GM06990 (cell line): ENCODE data around the gene HSPG2.

Experiments
- DNase-seq: peaks from one replicate; pipeline ENCODE4 v3.0.0-alpha.2; 2011; ENCODE audit not compliant: insufficient read length; ENCODE audit errors: extremely low read depth
- H3K27me3 ChIP-seq: replicated peaks from 2 replicates; pipeline ENCODE4 v1.6.0; 2011; ENCODE audit warnings: low read length; ENCODE audit not compliant: control insufficient read depth, insufficient read depth
- H3K36me3 ChIP-seq: 2 replicates; pipeline ENCODE4 v1.5.1; 2011; ENCODE audit warnings: low read length; ENCODE audit not compliant: control insufficient read depth, insufficient read depth
- H3K4me3 ChIP-seq: replicated peaks from 2 replicates; pipeline ENCODE4 v1.5.1; 2011; ENCODE audit warnings: low read depth, mild to moderate bottlenecking, control low read depth, low read length
- CTCF ChIP-seq: IDR thresholded peaks from 2 replicates; pipeline ENCODE4 v1.5.1; 2011; ENCODE audit warnings: low read length, control low read depth, mild to moderate bottlenecking, inconsistent platforms; ENCODE audit not compliant: insufficient read depth, poor library complexity, severe bottlenecking

Gene HSPG2

GRCh38 chr1:21894034-21894881 lies 42.9 kb downstream of the HSPG2 start:
- no peak for DNase-seq
- Histone ChIP-seq H3K4me3 (no peak overlapping the region), H3K27me3 (no peaks in the 10 kb centered on the region; the same call in none of the 2 replicates), H3K36me3 (no peaks in the 10 kb centered on the region)
- no peak for TF ChIP-seq CTCF

GRCh38 chr1:21893046-21893805 lies 43.9 kb downstream of the HSPG2 start:
- H3K36me3 ChIP-seq = no peaks in the 10 kb centered on the region

GRCh38 chr1:21891621-21892479 lies 45.3 kb downstream of the HSPG2 start:
- no peaks in the 10 kb centered on the region for H3K36me3 ChIP-seq
- no peak overlapping the region for H3K4me3 ChIP-seq
- no peak for TF ChIP-seq CTCF
- no peak for DNase-seq
- no peaks in the 10 kb centered on the region; the same call in none of the 2 replicates for H3K27me3 ChIP-seq

More at GRCh38 chr1:21893046-21893805, 43.9 kb downstream of the HSPG2 start:
- no peak for DNase-seq
- TF ChIP-seq CTCF = no peak
- H3K27me3 ChIP-seq = no peaks in the 10 kb centered on the region; the same call in none of the 2 replicates
- no peak overlapping the region for H3K4me3 ChIP-seq

GRCh38 chr1:21891081-21891480 lies 46.0 kb downstream of the HSPG2 start:
- Histone ChIP-seq H3K36me3 (no peaks in the 10 kb centered on the region), H3K27me3 (no peaks in the 10 kb centered on the region; the same call in none of the 2 replicates), H3K4me3 (no peak overlapping the region)
- DNase-seq = no peak
- TF ChIP-seq CTCF = no peak

GRCh38 chr1:21888500-21888899 lies 48.6 kb downstream of the HSPG2 start:
- no peak for TF ChIP-seq CTCF
- peaks cover 2% of the 10 kb centered on the region for H3K27me3 ChIP-seq
- H3K36me3 ChIP-seq = no peaks in the 10 kb centered on the region
- DNase-seq = no peak
- no peak overlapping the region for H3K4me3 ChIP-seq
